IMR-90 (cell line): ENCODE measurements around the gene LGALSL. TPM values are rescaled to one million over a fixed set of nuclear protein-coding genes. Genes with fewer than 3 reads are reported as not detected.

Experiments used
- ATAC-seq: fragments of 200-7000 bp; cut with Tn5 transposase; 2 replicates; pipeline ENCODE4 v1.9.1; 2020; ENCODE audit warnings: low read depth, mild to moderate bottlenecking, moderate library complexity
- BruUV-seq: library from RNA; stranded (reverse); fragments of 400-500 nt; replicated peaks from 2 replicates; lab custom pipeline; 2021; lab: Mats Ljungman, UMichigan
- CTCF ChIA-PET: fragments of 300-600 bp; formaldehyde crosslinking; extraction: SDS; loops from one replicate; lab custom pipeline; 2021; ENCODE audit warnings: antibody characterized with exemption; lab: Yijun Ruan, JAX
- POLR2A ChIA-PET: fragments of 300-600 bp; sonication (Branson Sonifier 250); formaldehyde crosslinking; loops from one replicate; lab custom pipeline; 2022; ENCODE audit warnings: antibody characterized with exemption; ENCODE audit not compliant: unreplicated experiment; lab: Charles Lee
- DNase-seq: peaks from one replicate; pipeline ENCODE4 v3.0.0; 2013
- H2AFZ ChIP-seq: replicated peaks from 2 replicates; pipeline ENCODE3; 2013; ENCODE audit warnings: low read length, mild to moderate bottlenecking; ENCODE audit not compliant: poor library complexity
- H2AK5ac ChIP-seq: 2 replicates; pipeline ENCODE4 v1.6.1; 2013; ENCODE audit warnings: low read depth, low read length, inconsistent platforms
- H2AK9ac ChIP-seq: replicated peaks from 2 replicates; pipeline ENCODE3; 2013; ENCODE audit warnings: mild to moderate bottlenecking, low read depth, low read length, moderate library complexity; ENCODE audit not compliant: poor library complexity
- H2BK120ac ChIP-seq: 2 replicates; pipeline ENCODE4 v1.6.1; 2013; ENCODE audit warnings: low read depth, low read length, inconsistent platforms
- H2BK15ac ChIP-seq: 3 replicates; pipeline ENCODE4 v1.6.1; 2013; ENCODE audit warnings: low read depth, low read length, inconsistent platforms
- H2BK20ac ChIP-seq: 2 replicates; pipeline ENCODE4 v1.6.1; 2013; ENCODE audit warnings: low read depth, mild to moderate bottlenecking, inconsistent platforms, low read length, moderate library complexity
- H2BK5ac ChIP-seq: 2 replicates; pipeline ENCODE4 v1.6.1; 2013; ENCODE audit warnings: mild to moderate bottlenecking, low read depth, low read length, inconsistent platforms; ENCODE audit not compliant: poor library complexity, severe bottlenecking
- H3K14ac ChIP-seq: replicated peaks from 2 replicates; pipeline ENCODE4 v1.6.1; 2013; ENCODE audit warnings: low read depth, low read length, inconsistent platforms
- H3K18ac ChIP-seq: 2 replicates; pipeline ENCODE4 v1.6.1; 2013; ENCODE audit warnings: low read depth, low read length, control low read depth
- H3K23ac ChIP-seq: 2 replicates; pipeline ENCODE4 v1.6.1; 2013; ENCODE audit warnings: low read depth, low read length, inconsistent platforms
- H3K27ac ChIP-seq: 2 replicates; pipeline ENCODE4 v1.5.1; 2013; ENCODE audit warnings: mild to moderate bottlenecking, control low read depth, low read length; ENCODE audit not compliant: insufficient read depth
- H3K27me3 ChIP-seq: 2 replicates; pipeline ENCODE4 v1.6.1; 2013; ENCODE audit warnings: low read length; ENCODE audit not compliant: control insufficient read depth, insufficient read depth
- H3K36me3 ChIP-seq: 2 replicates; pipeline ENCODE4 v1.6.1; 2013; ENCODE audit warnings: low read length, mixed read lengths; ENCODE audit not compliant: control insufficient read depth, insufficient read depth
- H3K4ac ChIP-seq: 2 replicates; pipeline ENCODE4 v1.6.1; 2013; ENCODE audit warnings: low read depth, low read length, inconsistent platforms
- H3K4me1 ChIP-seq: 2 replicates; pipeline ENCODE4 v1.6.1; 2013; ENCODE audit warnings: low read length, mixed read lengths; ENCODE audit not compliant: control insufficient read depth, insufficient read depth
- H3K4me2 ChIP-seq: 2 replicates; pipeline ENCODE4 v1.6.1; 2013; ENCODE audit warnings: low read depth, mild to moderate bottlenecking, control low read depth, low read length, moderate library complexity
- H3K4me3 ChIP-seq: 2 replicates; pipeline ENCODE4 v1.5.1; 2013; ENCODE audit warnings: low read depth, mild to moderate bottlenecking, control low read depth, low read length, moderate library complexity; ENCODE audit not compliant: insufficient read depth
- H3K56ac ChIP-seq: 2 replicates; pipeline ENCODE4 v1.6.1; 2013; ENCODE audit warnings: low read length, inconsistent platforms; ENCODE audit not compliant: insufficient read depth; ENCODE audit errors: extremely low read depth
- H3K79me1 ChIP-seq, 2 experiments: 2 replicates each; pipeline ENCODE4 v1.6.1; 2013; ENCODE audit warnings: low read length in 2 of 2, inconsistent platforms in 1 of 2, low read depth in 1 of 2
- H3K9ac ChIP-seq: 2 replicates; pipeline ENCODE4 v1.6.1; 2013; ENCODE audit warnings: low read depth, low read length, control low read depth
- H3K9me1 ChIP-seq: 2 replicates; pipeline ENCODE4 v1.6.1; 2013; ENCODE audit warnings: low read length, inconsistent platforms; ENCODE audit not compliant: insufficient read depth
- H3K9me3 ChIP-seq: 2 replicates; pipeline ENCODE4 v1.6.1; 2013; ENCODE audit warnings: low read length; ENCODE audit not compliant: control insufficient read depth, insufficient read depth
- H4K20me1 ChIP-seq: 2 replicates; pipeline ENCODE4 v1.6.1; 2013; ENCODE audit warnings: low read length, inconsistent platforms; ENCODE audit not compliant: insufficient read depth
- H4K5ac ChIP-seq: 2 replicates; pipeline ENCODE4 v1.6.1; 2013; ENCODE audit warnings: mild to moderate bottlenecking, low read depth, low read length, control low read depth
- H4K8ac ChIP-seq, 2 experiments: 2 replicates each; pipeline ENCODE4 v1.6.1; 2013; ENCODE audit warnings: low read depth in 2 of 2, low read length in 2 of 2, control low read depth in 1 of 2, inconsistent platforms in 1 of 2
- H4K91ac ChIP-seq: 2 replicates; pipeline ENCODE4 v1.6.1; 2013; ENCODE audit warnings: low read depth, low read length, inconsistent platforms; ENCODE audit not compliant: insufficient read depth
- BHLHE40 ChIP-seq: fragments of 150-350 bp; IDR thresholded peaks from 2 replicates; pipeline ENCODE4 v1.6.1; 2016; ENCODE audit warnings: mild to moderate bottlenecking, low read depth, low read length
- CHD1 ChIP-seq: IDR thresholded peaks from 2 replicates; pipeline ENCODE4 v1.6.1; 2012; ENCODE audit warnings: low read depth, low read length, improper control_type of control experiment
- CTCF ChIP-seq: conservative IDR thresholded peaks from 2 replicates; pipeline ENCODE4 v1.5.1; 2012; ENCODE audit warnings: mild to moderate bottlenecking, low read depth, low read length, improper control_type of control experiment
- FOS ChIP-seq: fragments of 150-350 bp; IDR thresholded peaks from 2 replicates; pipeline ENCODE4 v1.6.1; 2016; ENCODE audit warnings: low read depth, low read length
- MAFK ChIP-seq: IDR thresholded peaks from 2 replicates; pipeline ENCODE4 v1.6.1; 2012; ENCODE audit warnings: low read depth, low read length, improper control_type of control experiment
- MAZ ChIP-seq: IDR thresholded peaks from 2 replicates; pipeline ENCODE4 v1.6.1; 2012; ENCODE audit warnings: low read depth, mild to moderate bottlenecking, low read length, improper control_type of control experiment, moderate library complexity, borderline replicate concordance
- MXI1 ChIP-seq: IDR thresholded peaks from 2 replicates; pipeline ENCODE4 v1.6.1; 2012; ENCODE audit warnings: low read depth, mild to moderate bottlenecking, low read length, moderate library complexity, borderline replicate concordance
- POLR2A ChIP-seq: IDR thresholded peaks from 2 replicates; pipeline ENCODE4 v1.6.1; 2012; ENCODE audit warnings: mild to moderate bottlenecking, low read depth, low read length
- RAD21 ChIP-seq: IDR thresholded peaks from 2 replicates; pipeline ENCODE4 v1.6.1; 2012; ENCODE audit warnings: low read length, improper control_type of control experiment
- RCOR1 ChIP-seq: IDR thresholded peaks from 2 replicates; pipeline ENCODE4 v1.6.1; 2012; ENCODE audit warnings: mild to moderate bottlenecking, low read length, improper control_type of control experiment; ENCODE audit not compliant: insufficient replicate concordance
- RFX5 ChIP-seq: IDR thresholded peaks from 2 replicates; pipeline ENCODE4 v1.8.0; 2012; ENCODE audit warnings: low read depth, mild to moderate bottlenecking, low read length, moderate library complexity
- WGBS, 2 experiments: methylation state at CpG; one replicate each; pipeline versions ENCODE4 v1.1.5 to v1.1.7; 2013; ENCODE audit warnings: missing lambda C conversion rate in 2 of 2; ENCODE audit not compliant: insufficient read length in 1 of 2; ENCODE audit errors: extremely low coverage in 2 of 2; 5-methylcytosine and 5-hydroxymethylcytosine counted together
- dilution Hi-C: fragments of 300-500 bp; cut with HindIII; formaldehyde crosslinking; loops from one replicate; pipeline ENCODE4 v1.14.3; 2018; ENCODE audit warnings: low sequenced_read_pairs; ENCODE audit not compliant: unreplicated experiment
- in situ Hi-C: fragments of 300-500 bp; cut with MboI; formaldehyde crosslinking; loops from 3 replicates; pipeline ENCODE4 v1.14.3; 2019; ENCODE audit warnings: low sequenced_read_pairs, inconsistent platforms, mixed read lengths
- intact Hi-C: fragments of 100-400 bp; cut with micrococcal nuclease; formaldehyde crosslinking; loops from 2 replicates; pipeline ENCODE4 v1.10.0; 2022
- polyA plus RNA-seq, 3 experiments: library from polyadenylated mRNA; depleted of rRNA; stranded (reverse); fragments of >200 nt; gene quantifications; 2 replicates each; pipeline ENCODE4 v1.2.3, GENCODE V29; 2012; ENCODE audit warnings: low replicate concordance in 1 of 3
- total RNA-seq: library from RNA; depleted of rRNA; stranded (reverse); fragments of >200 nt; gene quantifications from 2 replicates; pipeline ENCODE4 v1.2.3, GENCODE V29; 2012

Gene LGALSL
- total and polyA plus RNA-seq, 2 of the 4 experiments (the other 2 are of a cell fraction) = 0.86 to 2.9 TPM

- no peak for TF ChIP-seq MXI1
- no peak for TF ChIP-seq RCOR1
Observed at GRCh38 chr2:64504774-64505720, 51.1 kb downstream of the LGALSL start (continued).

GRCh38 chr2:64506686-64507085 lies 52.7 kb downstream of the LGALSL start:
- CTCF ChIA-PET = interaction anchor here (1.0 kb wide), 1 partner anchor 17 kb away, joined by 3 read pairs; no protein-coding TSS in a partner anchor

More at GRCh38 chr2:64506686-64507085, 52.7 kb downstream of the LGALSL start:
- WGBS, 2 experiments = no CpG with 5 or more reads among the region's 2 CpGs
- no TSS peak for BruUV-seq
- no peak overlapping the region for H4K5ac ChIP-seq
- no peak for ATAC-seq
- no peaks in the 10 kb centered on the region for H4K20me1 ChIP-seq
- POLR2A ChIA-PET = no interaction called here
- H2AFZ ChIP-seq = no peak overlapping the region
- no peaks in the 10 kb centered on the region for H3K4me1 ChIP-seq
- no peak overlapping the region for H4K91ac ChIP-seq
- no peak overlapping the region for H3K4me2 ChIP-seq
- no peak overlapping the region for H3K14ac ChIP-seq
- no peak overlapping the region for H2BK15ac ChIP-seq
- no peak overlapping the region for H2BK20ac ChIP-seq
- no peak overlapping the region for H3K56ac ChIP-seq
- no peak overlapping the region for H3K4ac ChIP-seq
- no peak overlapping the region for H3K23ac ChIP-seq
- H4K8ac ChIP-seq = no peak overlapping the region
- no peak overlapping the region for H3K4me3 ChIP-seq
- H3K9me1 ChIP-seq = no peaks in the 10 kb centered on the region
- no peaks in the 10 kb centered on the region for H3K9me3 ChIP-seq
- H2AK9ac ChIP-seq = no peak overlapping the region
- H3K9ac ChIP-seq = no peak overlapping the region
- TF ChIP-seq MXI1 = no peak
- TF ChIP-seq CHD1 = no peak
- no peak for TF ChIP-seq POLR2A
- TF ChIP-seq FOS = no peak
- no peak for TF ChIP-seq MAFK
- TF ChIP-seq CTCF = no peak
- TF ChIP-seq RFX5 = no peak
- TF ChIP-seq RAD21 = no peak
- TF ChIP-seq BHLHE40 = no peak
- TF ChIP-seq MAZ = no peak
- no peak overlapping the region for H3K27ac ChIP-seq
- no peak overlapping the region for H2BK5ac ChIP-seq
- in situ Hi-C loops (no loop called here), dilution Hi-C loops (no loop called here), intact Hi-C loops (no loop called here)
- no peak overlapping the region for H2BK120ac ChIP-seq
- H3K79me1 ChIP-seq = no peaks in the 10 kb centered on the region
- H3K27me3 ChIP-seq = peaks cover 31% of the 10 kb centered on the region
- H2AK5ac ChIP-seq = no peak overlapping the region
- no peaks in the 10 kb centered on the region for H3K36me3 ChIP-seq
- H3K18ac ChIP-seq = no peak overlapping the region
- no peak for DNase-seq
